ENCODE results near the gene LSM2. TPM values are rescaled to one million over a fixed set of nuclear protein-coding genes. Genes with fewer than 3 reads are reported as not detected.
A peak's percentile ranks its signal among the peaks of the same experiment; 100 is the strongest.
"Not testable (repeated sequence)": the region's sequence is repeated elsewhere in the genome, so short reads cannot be mapped to it uniquely, and the experiment has no call there.

Gene LSM2
- total RNA-seq, 4 donors from 2014 or later: 25.1 to 43.7 (median 32.9) TPM

- Histone ChIP-seq H3K36me3 (no peaks in the 10 kb centered on the region), H3K27ac (peak overlapping the region; percentile 97 to 98 (median 97)), H3K27me3 (no peaks in the 10 kb centered on the region), H3K4me3 (peak overlapping the region; percentile 57 to 81 (median 66)), H3K9me3 (no peaks in the 10 kb centered on the region), H3K4me1 (peaks cover 63 to 67% of the 10 kb centered on the region in 2 donors)
- DNase-seq (peak; percentile 93 to 97), ATAC-seq (peak; percentile 61 to 71)
- intact Hi-C loops (cut with DNase I; ENCODE audit: low total_unique reads) (loop anchor here (5.0 to 10.0 kb wide), 2 partner anchors 1150 to 1207 kb away; partner anchors contain the start of genes MRPS18B and PPP1R10), in situ Hi-C loops (cut with MboI; ENCODE audit: low sequenced_read_pairs in 4 of 4) (loop anchor here in 1 of 4 donors (25.0 kb wide), 1 partner anchor 365 kb away; the partner anchor contains the start of genes AGER, AGPAT1, GPSM3 and PBX2)
- peak; percentile 72 to 88 for TF ChIP-seq POLR2A (IDR thresholded peaks at IDR 0.05)
- TF ChIP-seq, protein P1, sequence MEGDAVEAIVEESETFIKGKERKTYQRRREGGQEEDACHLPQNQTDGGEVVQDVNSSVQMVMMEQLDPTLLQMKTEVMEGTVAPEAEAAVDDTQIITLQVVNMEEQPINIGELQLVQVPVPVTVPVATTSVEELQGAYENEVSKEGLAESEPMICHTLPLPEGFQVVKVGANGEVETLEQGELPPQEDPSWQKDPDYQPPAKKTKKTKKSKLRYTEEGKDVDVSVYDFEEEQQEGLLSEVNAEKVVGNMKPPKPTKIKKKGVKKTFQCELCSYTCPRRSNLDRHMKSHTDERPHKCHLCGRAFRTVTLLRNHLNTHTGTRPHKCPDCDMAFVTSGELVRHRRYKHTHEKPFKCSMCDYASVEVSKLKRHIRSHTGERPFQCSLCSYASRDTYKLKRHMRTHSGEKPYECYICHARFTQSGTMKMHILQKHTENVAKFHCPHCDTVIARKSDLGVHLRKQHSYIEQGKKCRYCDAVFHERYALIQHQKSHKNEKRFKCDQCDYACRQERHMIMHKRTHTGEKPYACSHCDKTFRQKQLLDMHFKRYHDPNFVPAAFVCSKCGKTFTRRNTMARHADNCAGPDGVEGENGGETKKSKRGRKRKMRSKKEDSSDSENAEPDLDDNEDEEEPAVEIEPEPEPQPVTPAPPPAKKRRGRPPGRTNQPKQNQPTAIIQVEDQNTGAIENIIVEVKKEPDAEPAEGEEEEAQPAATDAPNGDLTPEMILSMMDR (IDR thresholded peaks at IDR 0.05 in 4 of 5, conservative IDR thresholded peaks at IDR 0.05 in 1 of 5): no peak
Observed at GRCh38 chr6:31822036-31822821, 15.5 kb upstream of the LSM2 start.

DNA sequence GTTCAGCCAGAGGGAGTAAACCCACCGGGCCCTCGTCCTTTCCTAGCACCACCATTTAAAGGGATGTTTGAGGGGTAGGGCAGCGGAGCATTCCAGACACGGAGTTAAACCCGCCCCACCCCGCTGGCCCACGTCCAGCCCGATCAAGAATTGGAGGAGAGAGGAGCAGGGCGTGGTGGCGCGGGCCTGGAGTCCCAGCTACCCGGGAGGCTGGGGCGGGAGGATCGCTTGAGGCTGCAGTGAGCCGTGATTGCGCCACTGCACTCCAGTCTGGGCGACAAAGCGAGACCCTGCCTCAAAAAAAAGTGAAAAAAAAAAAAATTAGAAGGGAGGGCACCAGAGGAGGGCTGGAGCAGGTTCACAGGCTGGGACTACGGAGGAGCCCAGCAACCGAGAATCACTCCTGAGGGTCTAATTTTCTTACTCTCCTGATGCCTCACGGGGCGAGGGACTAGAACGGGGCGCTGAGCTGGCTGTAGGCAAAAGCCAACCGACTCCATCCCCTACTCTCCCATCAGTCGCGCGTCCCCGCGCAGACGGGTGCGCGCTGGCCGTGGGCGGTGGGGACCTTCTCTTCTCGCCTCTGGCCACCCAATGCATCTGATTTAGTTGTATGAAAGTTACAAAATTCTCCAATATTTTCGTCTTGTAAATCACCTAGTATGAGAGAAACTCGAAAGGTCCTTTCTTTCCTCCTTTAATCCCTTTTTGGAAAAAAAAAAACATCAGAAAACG, 14.7 kb upstream of the LSM2 start:
- Histone ChIP-seq H3K4me1 (peaks cover 60 to 65% of the 10 kb centered on the region in 2 donors), H3K4me3 (peak overlapping the region; percentile 57 to 81 (median 66)), H3K9me3 (no peaks in the 10 kb centered on the region), H3K27me3 (no peaks in the 10 kb centered on the region), H3K36me3 (no peaks in the 10 kb centered on the region), H3K27ac (peak overlapping the region; percentile 97 to 98 (median 97))
- DNase-seq (peak; percentile 36 to 67), ATAC-seq (peak; percentile 14 to 16)
- in situ Hi-C loops (cut with MboI; ENCODE audit: low sequenced_read_pairs in 4 of 4) (loop anchor here in 1 of 4 donors (25.0 kb wide), 1 partner anchor 366 kb away; the partner anchor contains the start of genes AGER, AGPAT1, GPSM3 and PBX2), intact Hi-C loops (cut with DNase I; ENCODE audit: low total_unique reads) (loop anchor here (5.0 to 10.0 kb wide), 2 partner anchors 1151 to 1207 kb away; partner anchors contain the start of genes MRPS18B and PPP1R10)
- TF ChIP-seq POLR2A (IDR thresholded peaks at IDR 0.05): peak in 1 of 2 donors; percentile 61
- TF ChIP-seq, protein P1 (IDR thresholded peaks at IDR 0.05 in 4 of 5, conservative IDR thresholded peaks at IDR 0.05 in 1 of 5): no peak

DNA sequence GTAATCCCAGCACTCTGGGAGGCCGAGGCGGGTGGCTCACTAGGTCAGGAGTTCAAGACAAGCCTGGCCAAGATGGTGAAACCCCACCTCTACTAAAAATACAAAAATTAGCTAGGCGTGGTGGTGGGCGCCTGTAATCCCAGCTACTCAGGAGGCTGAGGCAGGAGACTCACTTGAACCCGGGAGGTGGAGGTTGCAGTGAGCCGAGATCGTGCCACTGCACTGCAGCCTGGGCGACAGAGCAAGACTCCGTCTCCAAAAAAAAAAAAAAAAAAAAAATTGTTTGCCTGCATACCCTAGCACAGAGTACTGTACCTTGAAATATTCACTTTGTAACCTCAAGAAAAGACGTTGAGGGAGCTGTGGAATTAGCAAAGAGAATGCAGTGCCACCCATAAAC, 13.6 kb upstream of the LSM2 start:
- peaks cover 50 to 54% of the 10 kb centered on the region in 2 donors for H3K4me1 ChIP-seq
- in situ Hi-C loops (cut with MboI; ENCODE audit: low sequenced_read_pairs in 4 of 4): loop anchor here in 1 of 4 donors (25.0 kb wide), 1 partner anchor 367 kb away; the partner anchor contains the start of genes AGER, AGPAT1, GPSM3 and PBX2

DNA sequence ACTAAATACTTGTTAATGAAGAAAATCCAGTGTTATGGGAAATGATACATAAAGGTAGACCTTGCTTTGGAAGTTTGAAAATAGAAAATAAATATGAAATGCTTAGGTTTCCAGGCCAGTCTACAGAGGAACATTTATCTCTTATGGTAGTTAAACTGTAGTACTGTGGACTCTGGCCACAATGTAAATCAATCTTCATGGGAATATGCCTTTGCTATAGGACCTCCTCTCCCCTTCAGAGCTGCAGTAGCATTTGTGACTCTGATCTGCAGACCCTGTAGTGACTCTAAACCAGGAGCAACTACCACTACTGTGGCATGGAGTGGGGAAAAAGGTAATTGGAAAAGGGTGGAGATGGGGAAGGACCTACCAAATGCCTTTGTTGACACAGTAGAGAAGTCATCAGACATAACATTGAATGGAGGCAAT, 13.1 kb upstream of the LSM2 start:
- no peak for TF ChIP-seq POLR2A (IDR thresholded peaks at IDR 0.05)
- TF ChIP-seq, protein P1 (IDR thresholded peaks at IDR 0.05 in 4 of 5, conservative IDR thresholded peaks at IDR 0.05 in 1 of 5): no peak
- H3K27me3 ChIP-seq: no peaks in the 10 kb centered on the region
- intact Hi-C loops (cut with DNase I; ENCODE audit: low total_unique reads): loop anchor here (5.0 to 10.0 kb wide), 3 partner anchors 1152 to 1922 kb away; partner anchors contain the start of genes MRPS18B and PPP1R10
- H3K27ac ChIP-seq: peak overlapping the region; percentile 97 to 98 (median 97)
- DNase-seq: no peak
- in situ Hi-C loops (cut with MboI; ENCODE audit: low sequenced_read_pairs in 4 of 4): loop anchor here in 1 of 4 donors (25.0 kb wide), 1 partner anchor 367 kb away; the partner anchor contains the start of genes AGER, AGPAT1, GPSM3 and PBX2
- peaks cover 45 to 52% of the 10 kb centered on the region in 2 donors for H3K4me1 ChIP-seq
- H3K36me3 ChIP-seq: no peaks in the 10 kb centered on the region
- peak overlapping the region in 1 of 4 donors; percentile 68 for H3K4me3 ChIP-seq
- no peak for ATAC-seq
- no peaks in the 10 kb centered on the region for H3K9me3 ChIP-seq

More for the DNA sequence above, 13.6 kb upstream of the LSM2 start:
- H3K27ac ChIP-seq: peak overlapping the region; percentile 97 to 98 (median 97)
- H3K9me3 ChIP-seq, H3K27me3 ChIP-seq, H3K4me3 ChIP-seq, ATAC-seq, DNase-seq, H3K36me3 ChIP-seq: not testable (repeated sequence)
- intact Hi-C loops (cut with DNase I; ENCODE audit: low total_unique reads): loop anchor here (5.0 to 10.0 kb wide), 2 partner anchors 1152 to 1206 kb away; partner anchors contain the start of genes MRPS18B and PPP1R10

Measured in gastrocnemius medialis (tissue), 4 donors.